K562 (cell line): ENCODE measurements around the gene LUZP4. TPM values are rescaled to one million over a fixed set of nuclear protein-coding genes. Genes with fewer than 3 reads are reported as not detected.

Source experiments
- ATAC-seq: fragments of 200-7000 bp; cut with Tn5 transposase; 3 replicates; pipeline ENCODE4 v1.9.1; 2020; ENCODE audit warnings: moderate library complexity
- Bru-seq: library from RNA; stranded (reverse); fragments of 400-500 nt; gene quantifications from one replicate; lab custom pipeline; 2021; lab: Mats Ljungman, UMichigan
- BruChase-seq, 2 experiments: library from RNA; stranded (reverse); fragments of 400-500 nt; gene quantifications; one replicate each; lab custom pipeline; 2021; lab: Mats Ljungman, UMichigan
- BruUV-seq: library from RNA; stranded (reverse); fragments of 400-500 nt; replicated peaks from 2 replicates; lab custom pipeline; 2021; lab: Mats Ljungman, UMichigan
- CTCF ChIA-PET: fragments of 300-600 bp; formaldehyde crosslinking; extraction: SDS; loops from one replicate; lab custom pipeline; 2021; ENCODE audit warnings: low intra/inter-chr PET ratio; lab: Yijun Ruan, JAX
- POLR2A ChIA-PET: fragments of 300-600, 350-650 bp; sonication (Branson Sonifier 250); formaldehyde crosslinking; extraction: SDS; loops from one replicate; lab custom pipeline; 2021; ENCODE audit warnings: antibody characterized with exemption, inconsistent platforms; lab: Yijun Ruan, JAX
- DNase-seq, 4 experiments: peaks; one replicate each; pipeline versions ENCODE4 v3.0.0 to v3.0.0-alpha.2; 2011 to 2018; ENCODE audit warnings: low spot score in 3 of 4, mixed read lengths in 3 of 4; ENCODE audit errors: extremely low read depth in 1 of 4
- FAIRE-seq: peaks from 2 replicates; lab custom pipeline; 2011; peaks lifted over from hg19 to GRCh38; lab: Jason Lieb, UNC
- H2AFZ ChIP-seq: 2 replicates; pipeline ENCODE4 v1.6.0; 2011; ENCODE audit warnings: low read depth, low read length, control low read depth, inconsistent platforms
- H3K27ac ChIP-seq: fragments of 200-600 bp; 3 replicates; pipeline ENCODE4 v1.8.0; 2011; ENCODE audit warnings: low read depth, mild to moderate bottlenecking, control low read depth, inconsistent platforms, low read length, moderate library complexity, mixed read lengths; ENCODE audit errors: extremely low read depth
- H3K27me3 ChIP-seq, 2 experiments: fragments of 300-600 bp in 1 of 2; 2 replicates in 1 of 2; 3 replicates in 1 of 2; pipeline versions ENCODE4 v1.6.0 to v1.8.0; 2011; ENCODE audit warnings: inconsistent platforms in 2 of 2, low read length in 2 of 2, mild to moderate bottlenecking in 1 of 2, mixed read lengths in 1 of 2, moderate library complexity in 1 of 2; ENCODE audit not compliant: control insufficient read depth in 2 of 2, insufficient read depth in 2 of 2
- H3K36me3 ChIP-seq: fragments of 300-600 bp; 3 replicates; pipeline ENCODE4 v1.8.0; 2011; ENCODE audit warnings: mild to moderate bottlenecking, low read length, inconsistent platforms; ENCODE audit not compliant: control insufficient read depth, insufficient read depth
- H3K4me1 ChIP-seq, 2 experiments: fragments of 200-600 bp in 1 of 2; replicated peaks in 1 of 2; 2 replicates in 1 of 2; 3 replicates in 1 of 2; pipeline versions ENCODE4 v1.5.1 to v1.8.0; 2011; ENCODE audit warnings: inconsistent platforms in 2 of 2, low read length in 2 of 2, mild to moderate bottlenecking in 1 of 2, mixed read lengths in 1 of 2, moderate library complexity in 1 of 2; ENCODE audit not compliant: control insufficient read depth in 2 of 2, insufficient read depth in 2 of 2
- H3K4me2 ChIP-seq: 2 replicates; pipeline ENCODE4 v1.6.1; 2011; ENCODE audit warnings: low read length, control low read depth, inconsistent platforms, mixed read lengths; ENCODE audit not compliant: insufficient read depth
- H3K4me3 ChIP-seq: fragments of 200-600 bp; sonication (generic), shearing (Covaris generic); 2 replicates; pipeline ENCODE4 v1.5.1; 2016; ENCODE audit warnings: control low read depth, inconsistent platforms
- H3K79me2 ChIP-seq: fragments of 200-600 bp; 3 replicates; pipeline ENCODE4 v1.8.0; 2011; ENCODE audit warnings: low read length, inconsistent platforms; ENCODE audit not compliant: control insufficient read depth, insufficient read depth
- H3K9ac ChIP-seq, 2 experiments: 2 replicates each; pipeline versions ENCODE4 v1.6.0 to v1.6.1; 2011; ENCODE audit warnings: low read depth in 2 of 2, low read length in 2 of 2, control low read depth in 1 of 2, inconsistent platforms in 1 of 2, mild to moderate bottlenecking in 1 of 2, mixed read lengths in 1 of 2; ENCODE audit not compliant: insufficient read depth in 1 of 2
- H3K9me1 ChIP-seq: one replicate; pipeline ENCODE4 v1.6.0; 2011; ENCODE audit warnings: inconsistent platforms, mild to moderate bottlenecking, low read length, moderate library complexity; ENCODE audit not compliant: control insufficient read depth, insufficient read depth
- H3K9me3 ChIP-seq: replicated peaks from 2 replicates; pipeline ENCODE4 v1.5.1; 2011; ENCODE audit warnings: low read depth, low read length, inconsistent platforms; ENCODE audit not compliant: control insufficient read depth, insufficient read depth
- H4K20me1 ChIP-seq: replicated peaks from 2 replicates; pipeline ENCODE4 v1.6.1; 2011; ENCODE audit warnings: low read length, inconsistent platforms, mixed read lengths; ENCODE audit not compliant: control insufficient read depth, insufficient read depth
- BMI1 ChIP-seq: fragments of 150-350 bp; IDR thresholded peaks from 2 replicates; pipeline ENCODE4 v1.6.1; 2014; ENCODE audit warnings: low read length
- SNRNP70 ChIP-seq: fragments of 200-400 bp; formaldehyde crosslinking; optimal IDR thresholded peaks from 2 replicates; pipeline ENCODE3; 2017; ENCODE audit warnings: low read depth, low read length
- WGBS: fragments of 100-300 bp; shearing (Covaris generic); methylation state at CpG from one replicate; pipeline ENCODE4 v1.1.6; 2016; ENCODE audit warnings: low coverage, mixed read lengths; ENCODE audit not compliant: insufficient coverage; ENCODE audit errors: missing lambda C conversion rate; 5-methylcytosine and 5-hydroxymethylcytosine counted together
- in situ Hi-C: fragments of 300-500 bp; cut with MboI; formaldehyde crosslinking; loops from 4 replicates; pipeline ENCODE4 v1.15.0; 2018; ENCODE audit warnings: inconsistent platforms, mixed read lengths
- intact Hi-C: fragments of 100-400 bp; cut with micrococcal nuclease; formaldehyde crosslinking; loops from 2 replicates; pipeline ENCODE4 v1.14.2; 2022
- long read RNA-seq, 3 experiments: library from polyadenylated mRNA in 2 of 3; library from RNA in 1 of 3; unstranded in 2 of 3; stranded (forward) in 1 of 3; transcript quantifications; one replicate each; pipeline ENCODE4 v2.0.0, GENCODE V29; 2019 to 2022
- polyA minus RNA-seq, 3 experiments: library from RNA; depleted of rRNA, polyadenylated mRNA; stranded (reverse); fragments of >200 nt; gene quantifications; 2 replicates each; pipeline ENCODE4 v1.2.3, GENCODE V29; 2011
- polyA plus RNA-seq, 8 experiments: library from polyadenylated mRNA; depleted of rRNA in 4 of 8; stranded (reverse) in 5 of 8; unstranded in 3 of 8; fragments of >200 nt; fragmentation: Nextera tagmentation in 2 of 8; fragmentation: Illumina TruSeq in 1 of 8; extraction: Ambion mirVana in 2 of 8; extraction: Trizol in 1 of 8; gene quantifications; 2 replicates each; pipeline versions ENCODE4 v1.2.1 to v1.2.3, GENCODE V29; 2011 to 2014; ENCODE audit warnings: inconsistent platforms in 1 of 8, missing spikeins in 1 of 8
- total RNA-seq, 7 experiments: library from RNA; depleted of rRNA in 6 of 7; stranded (reverse); fragments of >200 nt in 6 of 7; fragmentation: Illumina TruSeq in 2 of 7; extraction: Trizol in 2 of 7; gene quantifications; 2 replicates each; pipeline versions ENCODE4 v1.2.1 to v1.2.3, GENCODE V29; 2011 to 2021; ENCODE audit warnings: low replicate concordance in 1 of 7
- TF ChIP-seq, protein P1 (sequence below), 2 experiments: IDR thresholded peaks; 2 replicates each; pipeline ENCODE4 v1.6.1; 2011; ENCODE audit warnings: borderline replicate concordance in 1 of 2, control low read depth in 1 of 2, low read depth in 1 of 2, low read length in 1 of 2, mild to moderate bottlenecking in 1 of 2, mixed read lengths in 1 of 2, moderate library complexity in 1 of 2; ENCODE audit not compliant: insufficient read depth in 1 of 2, insufficient read length in 1 of 2, poor library complexity in 1 of 2, severe bottlenecking in 1 of 2; ENCODE audit errors: extremely low read depth in 1 of 2

The LUZP4 gene, protein sequence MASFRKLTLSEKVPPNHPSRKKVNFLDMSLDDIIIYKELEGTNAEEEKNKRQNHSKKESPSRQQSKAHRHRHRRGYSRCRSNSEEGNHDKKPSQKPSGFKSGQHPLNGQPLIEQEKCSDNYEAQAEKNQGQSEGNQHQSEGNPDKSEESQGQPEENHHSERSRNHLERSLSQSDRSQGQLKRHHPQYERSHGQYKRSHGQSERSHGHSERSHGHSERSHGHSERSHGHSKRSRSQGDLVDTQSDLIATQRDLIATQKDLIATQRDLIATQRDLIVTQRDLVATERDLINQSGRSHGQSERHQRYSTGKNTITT
- total RNA-seq (2011; cell fraction: chromatin; rRNA removed; ENCODE audit: low replicate concordance) = 0.23 and 0.26 TPM in 2 replicates
- total RNA-seq (2011; cell fraction: nucleolus; rRNA removed) = 0.26 TPM in 1 of 2 replicates, not detected in the other
- total RNA-seq (2011; cell fraction: nucleoplasm; rRNA removed) = 0.37 TPM in 1 of 2 replicates, not detected in the other
- 0.32 and 0.53 TPM in 2 replicates for total RNA-seq (2014; rRNA removed)
- 0.44 and 0.57 TPM in 2 replicates for total RNA-seq (2014; rRNA removed; fragmentation: Illumina TruSeq; extraction: Trizol)
- total RNA-seq (2015; rRNA removed; fragmentation: Illumina TruSeq; extraction: Trizol) = 0.26 and 0.36 TPM in 2 replicates
- total RNA-seq (2021) = 0.16 and 0.25 TPM in 2 replicates
- polyA plus RNA-seq (2011; rRNA removed) = 0.36 and 0.69 TPM in 2 replicates
- 0.03 and 0.29 TPM in 2 replicates for polyA plus RNA-seq (2011; cell fraction: cytosol; rRNA removed)
- 0.16 and 0.28 TPM in 2 replicates for polyA plus RNA-seq (2011; cell fraction: nucleus; rRNA removed)
- polyA plus RNA-seq (2012) = 0.80 and 1.0 TPM in 2 replicates
- polyA plus RNA-seq (2014; fragmentation: Illumina TruSeq; extraction: Trizol) = 0.70 and 0.80 TPM in 2 replicates
- polyA plus RNA-seq (2014; fragmentation: Nextera tagmentation; extraction: Ambion mirVana) = 1 to 10 TPM in 1 of 2 experiments, under 1 TPM in 1; 0.75 to 1.1 TPM
- 0.21 and 0.49 TPM in 2 replicates for polyA plus RNA-seq (2014; rRNA removed)
- 0.25 and 0.42 TPM in 2 replicates for polyA minus RNA-seq (2011; rRNA and poly(A)+ RNA removed)
- polyA minus RNA-seq (2011; cell fraction: cytosol; rRNA and poly(A)+ RNA removed) = not detected in 2 replicates
- polyA minus RNA-seq (2011; cell fraction: nucleus; rRNA and poly(A)+ RNA removed) = 0.22 TPM in 1 of 2 replicates, not detected in the other
- percentile 12 among the genes with signal in this experiment for Bru-seq, nascent RNA
- percentile 19 among the genes with signal in this experiment for BruChase-seq, experiment 1, labeled RNA remaining after a 2-hour chase
- percentile 12 among the genes with signal in this experiment for BruChase-seq, experiment 2, labeled RNA remaining after a 6-hour chase
- long read RNA-seq, experiment 1, partial matches to known transcripts = 0 of 2 reads
- long read RNA-seq, experiment 1, other reads (novel, unspliced or antisense) = 0 of 2 reads
- long read RNA-seq, experiment 2 = 0 reads
- long read RNA-seq, experiment 3, partial matches to known transcripts = 0 of 1 reads
- long read RNA-seq, experiment 3, other reads (novel, unspliced or antisense) = 1 of 1 reads

DNA sequence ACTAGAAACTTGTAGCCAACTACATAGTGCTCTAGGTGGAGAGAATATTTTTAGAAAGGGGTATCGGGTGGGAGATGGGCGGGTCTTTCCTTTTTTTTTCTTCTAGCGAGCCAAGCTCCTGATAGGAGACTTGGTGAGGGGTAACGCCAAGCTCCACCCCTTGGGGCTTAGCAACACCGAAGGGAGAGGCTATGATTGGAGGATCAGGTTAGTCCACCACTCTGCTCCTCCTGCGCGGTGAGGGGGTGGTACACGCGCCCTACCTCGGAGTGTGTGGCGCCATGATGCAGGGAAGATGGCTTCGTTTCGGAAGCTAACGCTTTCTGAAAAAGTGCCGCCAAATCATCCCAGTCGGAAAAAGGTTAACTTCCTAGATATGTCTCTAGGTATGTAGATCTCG is at the start of gene LUZP4:
LUZP4 (plus strand) TSS at position 251 of the 400 bp plus-strand sequence; CDS start at position 296, 45 bp downstream.
- no peaks in the 10 kb centered on the region for H3K4me1 ChIP-seq
- no peak within 1 kb of the TSS for H2AFZ ChIP-seq
- no peaks in the 10 kb centered on the region for H3K9me3 ChIP-seq
- ATAC-seq = peak; percentile 88
- 3% methylated on average over 11 of the region's 17 CpGs for WGBS
- no peak for FAIRE-seq
- no peak within 1 kb of the TSS for H3K9ac ChIP-seq
- H3K27ac ChIP-seq = no peak within 1 kb of the TSS
- no TSS peak for BruUV-seq
- no peak within 1 kb of the TSS for H3K4me3 ChIP-seq
- H3K36me3 ChIP-seq = no peaks in the 10 kb centered on the region
- no peak within 1 kb of the TSS for H3K4me2 ChIP-seq
- no peaks in the 10 kb centered on the region for H3K79me2 ChIP-seq
- H3K9me1 ChIP-seq = no peaks in the 10 kb centered on the region
- intact Hi-C loops = no loop called here
- peak; percentile 3 to 19 (median 14) for DNase-seq
- ChIA-PET CTCF (no interaction called here), POLR2A (interaction anchor here (0.5 to 0.7 kb wide), 2 partner anchors 10 to 22 kb away, joined by 3 to 5 read pairs; no protein-coding TSS in a partner anchor)
- H4K20me1 ChIP-seq = no peaks in the 10 kb centered on the region
- peaks cover 0 to 6% of the 10 kb centered on the region in 2 experiments; a peak in 1 of 5 replicates for H3K27me3 ChIP-seq
- in situ Hi-C loops = no loop called here
- no peak for TF ChIP-seq BMI1
- TF ChIP-seq SNRNP70 = no peak
- TF ChIP-seq, protein P1, sequence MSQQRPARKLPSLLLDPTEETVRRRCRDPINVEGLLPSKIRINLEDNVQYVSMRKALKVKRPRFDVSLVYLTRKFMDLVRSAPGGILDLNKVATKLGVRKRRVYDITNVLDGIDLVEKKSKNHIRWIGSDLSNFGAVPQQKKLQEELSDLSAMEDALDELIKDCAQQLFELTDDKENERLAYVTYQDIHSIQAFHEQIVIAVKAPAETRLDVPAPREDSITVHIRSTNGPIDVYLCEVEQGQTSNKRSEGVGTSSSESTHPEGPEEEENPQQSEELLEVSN (IDR thresholded peaks at IDR 0.05; ENCODE audit: borderline replicate concordance in 1 of 2, extremely low read depth in 1 of 2, insufficient read depth in 1 of 2, insufficient read length in 1 of 2, low read depth in 1 of 2, low read length in 1 of 2, poor library complexity in 1 of 2, severe bottlenecking in 1 of 2) = peak in 1 of 2 experiments; percentile 32
